Measurements from ENCODE around the gene CHRNB2.

CHRNB2 gene

GRCh38 chr1:154567386-154568156 is at the start of gene CHRNB2:
Gene CHRNB2, plus strand, starts transcription at chr1:154567778. Its CDS starts 267 bp downstream, at chr1:154568045.
- H3K27me3 ChIP-seq (replicated peaks; ENCODE audit: control insufficient read depth, insufficient read depth, low read length): peaks cover 3% of the 10 kb centered on the region; the same call in 1 of the 2 replicates
- peak; percentile 59 for DNase-seq (ENCODE audit: extremely low read depth, insufficient read length)
- no peak within 1 kb of the TSS; the same call in 1 of the 2 replicates for H3K4me3 ChIP-seq (replicated peaks; ENCODE audit: low read depth, low read length)
- H3K36me3 ChIP-seq (ENCODE audit: control insufficient read depth, insufficient read depth, low read length): no peaks in the 10 kb centered on the region
- TF ChIP-seq, protein P1, sequence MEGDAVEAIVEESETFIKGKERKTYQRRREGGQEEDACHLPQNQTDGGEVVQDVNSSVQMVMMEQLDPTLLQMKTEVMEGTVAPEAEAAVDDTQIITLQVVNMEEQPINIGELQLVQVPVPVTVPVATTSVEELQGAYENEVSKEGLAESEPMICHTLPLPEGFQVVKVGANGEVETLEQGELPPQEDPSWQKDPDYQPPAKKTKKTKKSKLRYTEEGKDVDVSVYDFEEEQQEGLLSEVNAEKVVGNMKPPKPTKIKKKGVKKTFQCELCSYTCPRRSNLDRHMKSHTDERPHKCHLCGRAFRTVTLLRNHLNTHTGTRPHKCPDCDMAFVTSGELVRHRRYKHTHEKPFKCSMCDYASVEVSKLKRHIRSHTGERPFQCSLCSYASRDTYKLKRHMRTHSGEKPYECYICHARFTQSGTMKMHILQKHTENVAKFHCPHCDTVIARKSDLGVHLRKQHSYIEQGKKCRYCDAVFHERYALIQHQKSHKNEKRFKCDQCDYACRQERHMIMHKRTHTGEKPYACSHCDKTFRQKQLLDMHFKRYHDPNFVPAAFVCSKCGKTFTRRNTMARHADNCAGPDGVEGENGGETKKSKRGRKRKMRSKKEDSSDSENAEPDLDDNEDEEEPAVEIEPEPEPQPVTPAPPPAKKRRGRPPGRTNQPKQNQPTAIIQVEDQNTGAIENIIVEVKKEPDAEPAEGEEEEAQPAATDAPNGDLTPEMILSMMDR (IDR thresholded peaks at IDR 0.05; ENCODE audit: insufficient read depth, low read length, poor library complexity, severe bottlenecking): no peak

- TF ChIP-seq, protein P1 (IDR thresholded peaks at IDR 0.05; ENCODE audit: insufficient read depth, low read length, poor library complexity, severe bottlenecking): no peak
Observed at GRCh38 chr1:154519591-154519991, 48.0 kb upstream of the CHRNB2 start.

GRCh38 chr1:154520333-154520732 is 47.2 kb upstream of the CHRNB2 start:
- Histone ChIP-seq H3K36me3 (ENCODE audit: control insufficient read depth, insufficient read depth, low read length) (no peaks in the 10 kb centered on the region), H3K27me3 (replicated peaks; ENCODE audit: control insufficient read depth, insufficient read depth, low read length) (peaks cover 1% of the 10 kb centered on the region; the same call in 1 of the 2 replicates), H3K4me3 (replicated peaks; ENCODE audit: low read depth, low read length) (no peak overlapping the region)
- TF ChIP-seq, protein P1 (IDR thresholded peaks at IDR 0.05; ENCODE audit: insufficient read depth, low read length, poor library complexity, severe bottlenecking): no peak
- DNase-seq (ENCODE audit: extremely low read depth, insufficient read length): no peak

More at GRCh38 chr1:154519591-154519991, 48.0 kb upstream of the CHRNB2 start:
- H3K36me3 ChIP-seq (ENCODE audit: control insufficient read depth, insufficient read depth, low read length): no peaks in the 10 kb centered on the region
- H3K27me3 ChIP-seq (replicated peaks; ENCODE audit: control insufficient read depth, insufficient read depth, low read length): peaks cover 1% of the 10 kb centered on the region; the same call in 1 of the 2 replicates
- DNase-seq (ENCODE audit: extremely low read depth, insufficient read length): no peak
- H3K4me3 ChIP-seq (replicated peaks; ENCODE audit: low read depth, low read length): no peak overlapping the region

DNA sequence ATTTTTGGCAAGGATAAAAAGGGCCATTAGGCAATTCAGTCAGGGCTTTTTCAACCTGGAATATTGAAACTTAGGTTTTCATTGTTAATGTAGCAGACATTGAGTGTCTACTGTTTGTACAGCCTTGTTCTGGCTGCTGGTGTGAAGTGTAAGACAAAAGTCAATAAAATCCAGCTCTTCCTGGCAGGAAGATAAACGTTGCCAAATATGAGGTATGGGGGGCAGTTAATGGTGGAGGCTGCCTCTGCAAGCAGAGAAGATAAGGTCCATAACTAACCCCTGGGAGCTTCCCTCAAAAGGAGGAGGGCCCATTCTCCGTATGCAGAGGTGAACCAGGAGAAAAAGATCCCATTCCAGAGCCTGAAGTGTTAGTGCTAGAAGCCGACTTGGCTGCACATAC is 45.9 kb upstream of the CHRNB2 start:
- H3K36me3 ChIP-seq (ENCODE audit: control insufficient read depth, insufficient read depth, low read length): no peaks in the 10 kb centered on the region
- TF ChIP-seq, protein P1 (IDR thresholded peaks at IDR 0.05; ENCODE audit: insufficient read depth, low read length, poor library complexity, severe bottlenecking): no peak
- H3K27me3 ChIP-seq (replicated peaks; ENCODE audit: control insufficient read depth, insufficient read depth, low read length): 0 out of 2 replicates have a peak, but pooled peaks cover 1% of the 10 kb centered on the region
- H3K4me3 ChIP-seq (replicated peaks; ENCODE audit: low read depth, low read length): no peak overlapping the region
- no peak for DNase-seq (ENCODE audit: extremely low read depth, insufficient read length)

- TF ChIP-seq, protein P1 (IDR thresholded peaks at IDR 0.05; ENCODE audit: insufficient read depth, low read length, poor library complexity, severe bottlenecking): no peak
- Histone ChIP-seq H3K27me3 (replicated peaks; ENCODE audit: control insufficient read depth, insufficient read depth, low read length) (no peaks in the 10 kb centered on the region), H3K4me3 (replicated peaks; ENCODE audit: low read depth, low read length) (no peak overlapping the region), H3K36me3 (ENCODE audit: control insufficient read depth, insufficient read depth, low read length) (no peaks in the 10 kb centered on the region)
- no peak for DNase-seq (ENCODE audit: extremely low read depth, insufficient read length)
Observed at GRCh38 chr1:154524881-154525280, 42.7 kb upstream of the CHRNB2 start.

All from GM06990 (cell line).